Neutrophil (primary cell): ENCODE measurements around the gene RASIP1.

Source experiments
- H3K27ac ChIP-seq: fragments of 200-600 bp; sonication (generic); 2 replicates; pipeline ENCODE4 v1.5.1; 2016; ENCODE audit warnings: mild to moderate bottlenecking, moderate library complexity
- H3K27me3 ChIP-seq: fragments of 200-600 bp; sonication (generic); 2 replicates; pipeline ENCODE4 v1.6.0; 2016; ENCODE audit warnings: mild to moderate bottlenecking
- H3K36me3 ChIP-seq: fragments of 200-600 bp; sonication (generic); 2 replicates; pipeline ENCODE4 v1.5.1; 2017
- H3K4me1 ChIP-seq, 2 experiments: fragments of 200-600 bp in 1 of 2; sonication (generic) in 1 of 2; 1 replicate in 1 of 2; 2 replicates in 1 of 2; pipeline versions ENCODE4 v1.5.1 to v1.6.1; 2013 to 2016; ENCODE audit warnings: low read depth in 1 of 2, low read length in 1 of 2, mild to moderate bottlenecking in 1 of 2, moderate library complexity in 1 of 2; ENCODE audit not compliant: control insufficient read depth in 1 of 2, insufficient read depth in 1 of 2
- H3K4me3 ChIP-seq, 2 experiments: fragments of 200-600 bp in 1 of 2; sonication (generic) in 1 of 2; 1 replicate in 1 of 2; 2 replicates in 1 of 2; pipeline ENCODE4 v1.5.1; 2013 to 2016; ENCODE audit warnings: low read depth in 1 of 2, low read length in 1 of 2, mild to moderate bottlenecking in 1 of 2, moderate library complexity in 1 of 2
- H3K9me3 ChIP-seq: fragments of 200-600 bp; sonication (generic); 2 replicates; pipeline ENCODE4 v1.5.1; 2016
- TF ChIP-seq, protein P1 (sequence below): fragments of 200-600 bp; sonication (generic); IDR thresholded peaks from 2 replicates; pipeline ENCODE4 v1.5.1; 2016; ENCODE audit warnings: antibody characterized with exemption

Gene RASIP1

GRCh38 chr19:48779636-48780035 lies 39.2 kb upstream of the RASIP1 start:
- Histone ChIP-seq H3K27me3 (peaks cover 14% of the 10 kb centered on the region), H3K4me1 (no peaks in the 10 kb centered on the region), H3K9me3 (no peaks in the 10 kb centered on the region), H3K36me3 (no peaks in the 10 kb centered on the region), H3K4me3 (no peak overlapping the region), H3K27ac (no peak overlapping the region)
- TF ChIP-seq, protein P1, sequence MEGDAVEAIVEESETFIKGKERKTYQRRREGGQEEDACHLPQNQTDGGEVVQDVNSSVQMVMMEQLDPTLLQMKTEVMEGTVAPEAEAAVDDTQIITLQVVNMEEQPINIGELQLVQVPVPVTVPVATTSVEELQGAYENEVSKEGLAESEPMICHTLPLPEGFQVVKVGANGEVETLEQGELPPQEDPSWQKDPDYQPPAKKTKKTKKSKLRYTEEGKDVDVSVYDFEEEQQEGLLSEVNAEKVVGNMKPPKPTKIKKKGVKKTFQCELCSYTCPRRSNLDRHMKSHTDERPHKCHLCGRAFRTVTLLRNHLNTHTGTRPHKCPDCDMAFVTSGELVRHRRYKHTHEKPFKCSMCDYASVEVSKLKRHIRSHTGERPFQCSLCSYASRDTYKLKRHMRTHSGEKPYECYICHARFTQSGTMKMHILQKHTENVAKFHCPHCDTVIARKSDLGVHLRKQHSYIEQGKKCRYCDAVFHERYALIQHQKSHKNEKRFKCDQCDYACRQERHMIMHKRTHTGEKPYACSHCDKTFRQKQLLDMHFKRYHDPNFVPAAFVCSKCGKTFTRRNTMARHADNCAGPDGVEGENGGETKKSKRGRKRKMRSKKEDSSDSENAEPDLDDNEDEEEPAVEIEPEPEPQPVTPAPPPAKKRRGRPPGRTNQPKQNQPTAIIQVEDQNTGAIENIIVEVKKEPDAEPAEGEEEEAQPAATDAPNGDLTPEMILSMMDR: no peak

DNA sequence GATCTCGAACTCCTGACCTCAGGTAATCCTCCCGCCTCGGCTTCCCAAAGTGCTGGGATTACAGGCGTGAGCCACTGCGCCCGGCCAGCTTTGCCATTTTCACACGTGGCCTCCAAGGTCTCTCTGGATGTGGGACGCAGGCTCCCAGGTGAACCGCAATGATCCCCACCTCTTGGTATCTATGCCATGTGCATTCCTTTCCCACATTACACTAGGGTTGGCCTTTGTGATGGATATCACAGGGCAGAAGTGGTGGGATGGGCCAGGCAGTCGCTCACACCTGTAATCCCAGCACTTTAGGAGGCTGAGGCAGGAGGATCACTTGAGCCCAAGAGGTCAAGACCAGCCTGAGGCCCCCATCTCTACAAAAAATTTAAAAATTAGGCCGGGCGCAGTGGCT lies 37.3 kb upstream of the RASIP1 start:
- Histone ChIP-seq H3K9me3 (no peaks in the 10 kb centered on the region), H3K36me3 (no peaks in the 10 kb centered on the region), H3K4me1 (no peaks in the 10 kb centered on the region), H3K27ac (no peak overlapping the region), H3K27me3 (peaks cover 10% of the 10 kb centered on the region), H3K4me3 (no peak overlapping the region)
- TF ChIP-seq, protein P1: no peak

- Histone ChIP-seq H3K36me3 (no peaks in the 10 kb centered on the region), H3K9me3 (no peaks in the 10 kb centered on the region), H3K27me3 (peaks cover 6% of the 10 kb centered on the region), H3K4me3 (no peak overlapping the region), H3K4me1 (no peaks in the 10 kb centered on the region), H3K27ac (no peak overlapping the region)
- TF ChIP-seq, protein P1: no peak
Measured at GRCh38 chr19:48777139-48777538, 36.7 kb upstream of the RASIP1 start.

DNA sequence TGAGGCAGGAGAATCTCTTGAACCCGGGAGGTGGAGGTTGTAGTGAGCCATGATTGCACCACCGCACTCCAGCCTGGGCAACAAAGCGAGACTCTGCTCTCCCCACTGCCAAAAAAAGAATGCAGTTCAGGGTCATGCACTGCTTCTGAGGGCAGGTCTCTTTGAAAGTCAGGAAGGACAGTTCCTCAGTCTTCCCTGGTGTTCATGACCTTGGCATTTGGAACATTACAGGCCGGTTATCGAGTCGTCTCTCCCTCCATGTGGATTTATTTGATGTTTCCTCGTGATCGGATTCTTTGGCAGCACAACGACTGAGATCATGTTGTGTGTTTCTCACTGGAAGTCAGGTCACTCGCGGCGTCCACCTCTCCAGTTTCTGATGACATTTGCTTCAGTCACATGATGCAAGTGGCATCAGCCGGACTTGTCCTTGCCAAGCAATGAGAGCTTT lies 32.1 kb upstream of the RASIP1 start:
- H3K4me3 ChIP-seq: no peak overlapping the region
- H3K36me3 ChIP-seq: no peaks in the 10 kb centered on the region
- TF ChIP-seq, protein P1: no peak
- H3K27me3 ChIP-seq: peaks cover 30% of the 10 kb centered on the region
- no peaks in the 10 kb centered on the region for H3K4me1 ChIP-seq
- no peaks in the 10 kb centered on the region for H3K9me3 ChIP-seq
- no peak overlapping the region for H3K27ac ChIP-seq

DNA sequence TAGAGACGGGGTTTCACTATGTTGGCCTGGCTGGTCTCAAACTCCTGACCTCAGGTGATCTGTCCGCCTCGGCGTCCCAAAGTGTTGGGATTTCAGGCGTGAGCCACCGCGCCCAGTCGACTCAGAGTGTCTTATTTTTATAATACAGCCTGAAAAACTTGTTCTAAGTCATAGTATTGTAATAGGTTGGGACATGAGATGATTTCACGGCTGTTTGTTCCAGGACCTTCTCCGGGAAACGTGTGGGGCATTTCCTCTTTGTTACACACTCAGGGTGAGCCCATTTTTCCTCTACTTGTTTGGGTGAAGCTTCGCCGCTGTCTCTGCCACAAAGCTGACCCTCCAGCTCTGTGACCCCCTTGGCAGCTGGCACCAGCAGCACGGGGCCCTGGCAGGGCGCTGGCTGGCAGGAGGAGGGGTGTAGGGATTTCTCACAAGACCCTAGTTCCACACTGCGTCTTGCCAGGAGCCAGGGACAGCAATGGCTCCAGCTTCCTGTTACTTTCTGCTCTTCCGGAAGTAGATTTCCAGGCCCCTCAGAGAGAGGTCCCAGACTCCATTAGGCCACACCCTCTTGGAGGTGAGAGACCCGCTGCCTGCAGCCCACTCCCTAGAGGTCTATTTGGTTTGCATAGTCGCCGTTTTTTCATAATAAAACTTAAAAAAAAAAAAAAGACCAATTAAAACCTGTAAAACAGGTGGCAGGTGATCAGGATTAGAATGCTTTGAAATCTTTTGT lies 30.5 kb upstream of the RASIP1 start:
- Histone ChIP-seq H3K27ac (no peak overlapping the region), H3K27me3 (peaks cover 36% of the 10 kb centered on the region), H3K4me3 (no peak overlapping the region)

More for the DNA sequence above, 30.5 kb upstream of the RASIP1 start:
- Histone ChIP-seq H3K9me3 (no peaks in the 10 kb centered on the region), H3K4me1 (no peaks in the 10 kb centered on the region), H3K36me3 (no peaks in the 10 kb centered on the region)
- TF ChIP-seq, protein P1: no peak
